HG03097 (cell line): ENCODE measurements around the gene EIPR1.

Experiments used
- ATAC-seq: cut with Tn5 transposase; IDR thresholded peaks from one replicate; pipeline ENCODE4 v1.9.1; 2021; ENCODE audit not compliant: unreplicated experiment, low FRiP score

The EIPR1 gene

DNA sequence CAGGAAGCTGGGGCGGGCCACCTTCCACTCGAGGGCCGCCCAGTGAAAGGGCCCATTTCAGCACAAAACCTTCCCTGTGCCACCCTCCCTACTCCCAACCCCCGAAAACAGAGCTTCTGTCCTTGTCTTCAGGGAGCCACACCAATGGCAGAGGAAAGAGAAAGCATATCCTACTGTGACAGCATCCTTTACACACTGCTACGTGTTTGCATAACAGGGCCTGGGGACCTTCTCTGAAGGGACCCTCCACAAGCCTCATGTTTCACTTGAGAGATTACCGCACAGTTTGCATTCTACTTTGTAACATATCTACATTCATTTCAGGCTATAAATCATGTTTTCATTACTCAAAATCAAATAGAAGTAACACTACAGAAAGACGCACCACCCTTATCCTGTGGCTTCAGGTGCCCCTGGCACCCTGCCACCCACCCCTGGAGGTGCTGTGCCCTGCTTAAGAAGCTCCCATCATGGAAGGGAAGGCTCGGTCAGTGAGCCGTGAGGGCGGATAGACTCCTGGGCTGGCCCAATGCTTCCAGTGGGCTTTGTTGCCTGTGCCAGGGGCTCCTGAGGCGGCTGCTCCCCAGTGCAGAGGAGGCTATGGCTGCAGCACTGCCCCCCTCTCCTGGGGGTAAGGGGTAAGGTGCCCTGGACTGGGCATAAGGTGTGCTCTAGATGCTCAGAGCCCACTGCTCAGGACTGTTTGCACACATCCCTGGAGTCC is 52.0 kb downstream of the EIPR1 start:
- ATAC-seq, result no peak

DNA sequence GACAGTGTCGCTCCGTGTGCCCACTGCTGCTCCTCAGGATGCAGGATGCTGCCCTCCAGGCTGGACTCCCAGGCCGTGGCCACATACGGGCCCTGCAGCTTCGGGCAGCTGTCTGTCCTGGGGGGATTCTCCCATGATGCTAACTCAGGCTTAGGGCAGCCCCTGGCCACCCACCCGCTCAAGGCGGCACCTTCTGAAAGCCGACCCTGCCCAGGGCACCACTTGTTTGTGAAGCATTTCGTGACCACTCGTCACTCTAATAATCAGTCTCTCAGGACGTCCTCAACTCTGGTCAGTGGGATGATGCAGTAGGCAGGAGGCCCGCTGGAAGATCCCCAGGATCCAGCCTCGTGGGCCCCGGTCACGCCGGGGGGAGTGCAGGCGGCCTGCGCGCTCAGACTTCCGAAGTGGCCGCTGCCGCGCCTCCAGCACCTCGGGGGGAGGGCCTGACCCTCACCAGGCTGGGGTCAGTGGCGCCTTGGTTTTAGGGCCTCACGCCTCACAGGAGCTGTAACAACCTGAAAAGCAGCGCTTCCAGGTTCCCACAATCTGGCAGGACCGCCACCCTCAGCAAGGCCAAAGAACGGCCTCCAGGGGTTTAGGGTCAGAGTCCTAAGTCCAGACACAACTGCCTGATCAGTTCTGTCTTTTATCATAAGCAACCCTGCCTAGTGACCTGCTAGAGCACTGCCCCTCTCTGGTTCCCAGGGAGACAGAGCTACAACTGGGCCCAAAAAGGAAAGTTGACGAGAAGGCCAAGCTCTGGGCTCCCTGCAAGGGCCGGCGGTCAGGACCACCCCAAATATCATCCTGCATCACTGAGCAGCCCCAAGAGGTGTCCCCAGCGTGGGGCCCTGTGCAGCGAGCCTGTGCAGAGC is 53.0 kb downstream of the EIPR1 start:
- ATAC-seq, result no peak

- no peak for ATAC-seq
These were observed 53.6 kb downstream of the EIPR1 start for GRCh38 chr2:3324036-3324386.

DNA sequence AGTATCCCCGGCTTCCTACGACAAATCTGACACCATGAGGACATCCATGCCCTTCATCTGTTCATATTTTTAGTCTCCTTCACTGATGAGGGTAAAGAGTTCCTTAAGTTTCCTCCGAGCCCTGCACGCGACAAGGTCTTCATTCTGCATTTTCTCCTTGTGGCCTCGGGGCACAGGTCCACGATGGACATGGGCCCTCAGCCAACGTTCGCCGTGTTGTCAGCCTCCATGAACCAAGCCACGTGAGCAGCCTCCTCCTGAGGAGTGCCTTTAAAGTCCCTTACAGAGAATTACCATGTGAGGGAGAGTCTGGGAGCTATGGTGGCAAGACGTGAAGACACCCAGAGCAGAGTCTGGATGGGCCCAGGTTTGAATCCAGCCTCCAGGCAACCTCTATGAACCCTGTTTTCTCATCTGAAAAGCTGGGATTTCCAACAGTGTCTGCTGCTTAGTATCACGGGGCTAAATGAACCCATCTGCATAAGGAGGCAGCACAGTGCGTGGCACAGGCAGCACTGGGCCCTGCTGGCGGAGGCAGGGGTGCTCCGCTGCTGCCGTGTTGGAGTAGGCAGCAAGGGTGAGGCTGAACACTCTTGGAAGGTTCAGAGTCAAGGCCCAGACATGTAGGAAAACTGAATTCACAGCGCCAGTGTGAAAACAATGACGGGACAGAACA is 54.1 kb downstream of the EIPR1 start:
- no peak for ATAC-seq

DNA sequence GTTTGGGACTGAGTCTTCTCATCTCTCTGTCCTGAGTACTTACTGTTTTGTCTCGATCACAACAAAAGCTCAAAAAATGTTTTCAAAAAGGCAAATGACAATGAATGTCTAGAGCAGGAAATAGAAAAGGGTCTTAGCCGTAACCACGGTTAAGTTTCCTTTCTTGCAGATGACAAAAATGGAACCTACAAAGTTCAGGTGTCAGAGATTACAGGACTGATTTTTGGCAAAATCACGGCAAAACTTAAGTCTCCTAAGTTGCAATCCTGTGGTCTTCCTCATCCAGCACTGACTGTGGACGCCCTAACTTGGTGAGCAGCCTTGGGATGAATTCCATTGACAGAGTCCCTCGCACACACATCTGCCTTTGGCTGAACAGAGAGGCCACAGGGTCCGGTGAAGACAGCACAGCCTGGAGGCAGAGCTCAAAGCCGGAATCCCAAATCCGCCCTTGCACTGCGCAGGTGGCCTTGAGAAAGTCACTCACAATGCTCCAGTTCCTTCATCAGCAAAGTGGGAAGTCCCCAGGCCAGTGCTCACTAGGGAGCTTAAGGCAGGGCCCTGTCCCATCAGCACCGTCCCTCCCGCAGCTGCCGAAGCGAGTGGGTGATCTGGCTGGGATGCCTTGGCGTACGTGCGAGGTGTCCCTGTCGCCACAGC is 55.2 kb downstream of the EIPR1 start:
- ATAC-seq, result no peak

GRCh38 chr2:3321825-3322224 is 55.8 kb downstream of the EIPR1 start:
- no peak for ATAC-seq

DNA sequence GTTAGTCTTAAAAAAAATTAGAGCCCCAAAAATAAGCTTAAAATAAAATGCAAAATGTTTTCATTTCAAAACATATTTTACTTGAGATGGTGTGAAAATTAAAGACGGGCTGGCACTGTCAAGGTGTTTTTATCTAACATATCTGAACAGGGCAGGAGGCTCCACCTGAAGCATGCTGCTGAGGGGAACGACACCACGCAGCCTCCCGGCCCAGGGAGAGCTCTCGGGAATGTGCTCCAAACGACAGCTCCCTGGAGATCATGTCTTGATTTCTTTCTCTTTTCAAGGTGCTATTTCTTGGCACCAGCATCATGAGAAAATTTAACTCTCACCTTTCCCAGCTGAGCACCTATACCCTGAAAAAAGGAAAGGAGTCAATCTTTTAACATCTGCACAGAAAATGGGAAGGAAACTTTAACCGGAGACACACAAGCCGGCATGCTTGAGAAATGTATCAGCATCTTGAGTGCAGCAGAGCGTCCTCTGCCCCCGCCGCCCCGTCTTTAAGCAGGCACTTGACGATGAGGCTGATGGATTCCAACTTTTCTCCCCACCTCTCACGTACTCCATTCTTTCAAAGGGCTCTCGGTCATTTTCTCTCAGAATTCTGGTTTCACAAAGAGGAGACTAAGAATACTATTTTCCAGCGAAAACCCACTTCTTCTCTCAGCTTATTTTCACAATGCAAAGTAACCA is 56.6 kb downstream of the EIPR1 start:
- no peak for ATAC-seq

GRCh38 chr2:3319745-3320566 is 57.7 kb downstream of the EIPR1 start:
- ATAC-seq, result no peak

DNA sequence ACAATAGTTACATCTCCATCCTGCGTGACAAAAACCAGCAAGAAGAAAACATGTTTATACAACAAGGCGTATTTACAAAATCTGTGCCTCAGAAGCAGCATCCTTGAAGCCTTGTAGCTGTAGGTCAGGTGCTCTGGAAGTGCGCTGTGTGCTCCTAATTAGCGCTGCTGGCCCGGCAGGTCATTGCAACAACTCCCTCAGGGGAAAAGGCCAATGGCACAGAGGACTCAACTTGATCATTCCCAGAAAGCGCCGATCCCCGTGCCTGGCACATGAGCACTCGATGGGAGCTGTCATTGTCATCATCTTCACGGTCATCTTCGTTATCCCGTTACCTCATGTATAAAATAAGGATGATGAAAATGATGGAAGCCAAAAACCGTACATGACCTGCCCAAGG is 58.5 kb downstream of the EIPR1 start:
- no peak for ATAC-seq

- ATAC-seq, result no peak
These were observed 59.6 kb downstream of the EIPR1 start for GRCh38 chr2:3317871-3318590.

DNA sequence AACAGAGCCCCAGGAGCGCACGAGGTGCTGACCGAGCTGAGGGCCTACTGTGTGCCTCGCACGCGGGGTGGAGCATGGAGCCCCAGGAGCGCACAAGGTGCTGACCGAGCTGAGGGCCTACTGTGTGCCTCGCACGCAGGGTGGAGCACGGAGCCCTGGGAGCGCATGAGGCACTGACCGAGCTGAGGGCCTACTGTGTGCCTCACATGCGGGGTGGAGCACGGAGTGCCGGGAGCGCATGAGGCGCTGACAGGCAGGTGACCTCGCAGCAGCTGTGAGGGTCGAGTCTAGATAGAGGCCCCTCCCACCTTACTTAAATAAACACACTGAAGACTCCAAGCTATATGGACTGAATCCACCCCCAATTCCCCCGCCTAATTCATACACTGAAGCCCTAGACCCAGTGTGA is 60.3 kb downstream of the EIPR1 start:
- no peak for ATAC-seq

GRCh38 chr2:3316456-3317276 is 61.0 kb downstream of the EIPR1 start:
- no peak for ATAC-seq

GRCh38 chr2:3314626-3315025 is 63.0 kb downstream of the EIPR1 start:
- ATAC-seq, result no peak

DNA sequence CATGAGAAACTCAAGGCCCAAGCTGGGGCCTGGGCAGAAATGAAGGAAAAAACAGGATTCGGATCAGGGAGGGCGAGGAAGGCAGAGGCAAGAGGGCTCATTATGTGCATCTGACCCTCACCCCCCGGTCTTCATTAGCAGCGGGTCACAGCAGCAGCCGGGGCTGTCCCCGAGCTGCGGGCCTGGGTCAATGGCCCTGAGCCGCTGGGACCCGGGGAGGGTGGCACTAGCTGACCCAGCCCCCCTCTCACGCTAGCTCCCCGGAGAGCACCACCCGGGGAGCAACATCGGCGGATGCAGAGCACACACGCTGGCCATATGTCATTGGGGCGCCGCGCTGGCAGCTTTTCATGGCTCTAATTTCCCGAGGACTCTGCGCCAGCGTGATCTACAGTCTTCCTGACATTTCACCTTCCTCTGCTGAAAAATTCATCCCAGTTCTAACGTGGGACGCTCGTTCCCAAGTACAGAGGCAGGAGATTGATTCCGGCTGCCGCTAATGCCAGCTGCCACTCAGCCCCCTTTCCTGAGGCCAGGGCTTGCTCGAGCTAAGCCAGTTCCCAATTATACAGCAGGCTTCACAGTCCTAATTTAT is 63.7 kb downstream of the EIPR1 start:
- no peak for ATAC-seq

GRCh38 chr2:3312576-3313345 is 64.9 kb downstream of the EIPR1 start:
- no peak for ATAC-seq

DNA sequence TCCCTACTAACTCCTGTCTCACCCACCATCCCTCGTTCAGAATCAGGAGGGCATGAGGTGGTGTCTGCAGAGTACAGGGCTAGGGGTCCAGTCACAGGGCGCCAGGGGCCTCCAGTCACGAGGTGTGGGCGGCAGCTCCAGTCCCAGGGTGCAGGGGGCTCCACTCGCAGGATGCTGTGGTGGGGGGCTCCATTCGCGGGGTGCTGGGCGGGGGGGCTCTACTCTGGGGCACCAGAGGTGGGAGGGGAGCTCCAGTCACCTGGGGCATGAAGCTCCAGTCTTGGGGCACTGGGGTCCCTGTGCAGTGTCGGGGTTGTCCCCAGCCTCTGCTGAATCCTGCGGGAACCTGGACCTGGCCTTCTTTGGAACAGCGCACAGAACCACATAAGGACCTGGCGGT is 66.0 kb downstream of the EIPR1 start:
- ATAC-seq, result no peak
